Panc1 (cell line): Measurements from ENCODE around the gene UBE2Q2.
"Not testable (repeated sequence)": the region's sequence is repeated elsewhere in the genome, so short reads cannot be mapped to it uniquely, and the experiment has no call there.

ENCODE experiments used
- CTCF ChIP-seq: fragments of 450-650 bp; IDR thresholded peaks from 2 replicates; pipeline ENCODE4 v1.5.1; 2017; ENCODE audit warnings: mild to moderate bottlenecking
- POLR2AphosphoS5 ChIP-seq: IDR thresholded peaks from 2 replicates; pipeline ENCODE4 v1.6.1; 2012; ENCODE audit warnings: mild to moderate bottlenecking, low read depth, low read length, moderate library complexity

GRCh38 chr15:75807486-75807885, 35.8 kb upstream of the UBE2Q2 start:
- TF ChIP-seq CTCF, POLR2AphosphoS5: not testable (repeated sequence)
